ENCODE data around the gene CHRD. TPM values are rescaled to one million over a fixed set of nuclear protein-coding genes. Genes with fewer than 3 reads are reported as not detected.

CHRD gene
- total and polyA plus RNA-seq, 9 of the 15 experiments (the other 6 are each of a cell fraction or from before 2014, with no cell fraction given), result 0.11 to 1.3 (median 0.59) TPM; not detected in 3

- TF ChIP-seq FUS (optimal IDR thresholded peaks at IDR 0.05; ENCODE audit: low read depth, low read length), result no peak
- TF ChIP-seq ARID2 (IDR thresholded peaks at IDR 0.05), result no peak
- no peak for TF ChIP-seq PTTG1 (tag; IDR thresholded peaks at IDR 0.05; ENCODE audit: low read depth)
- no peak for TF ChIP-seq MITF (IDR thresholded peaks at IDR 0.05)
- peak; percentile 34; the same call in 1 of the 2 replicates for TF ChIP-seq CC2D1A (IDR thresholded peaks at IDR 0.05)
- TF ChIP-seq, protein P1, sequence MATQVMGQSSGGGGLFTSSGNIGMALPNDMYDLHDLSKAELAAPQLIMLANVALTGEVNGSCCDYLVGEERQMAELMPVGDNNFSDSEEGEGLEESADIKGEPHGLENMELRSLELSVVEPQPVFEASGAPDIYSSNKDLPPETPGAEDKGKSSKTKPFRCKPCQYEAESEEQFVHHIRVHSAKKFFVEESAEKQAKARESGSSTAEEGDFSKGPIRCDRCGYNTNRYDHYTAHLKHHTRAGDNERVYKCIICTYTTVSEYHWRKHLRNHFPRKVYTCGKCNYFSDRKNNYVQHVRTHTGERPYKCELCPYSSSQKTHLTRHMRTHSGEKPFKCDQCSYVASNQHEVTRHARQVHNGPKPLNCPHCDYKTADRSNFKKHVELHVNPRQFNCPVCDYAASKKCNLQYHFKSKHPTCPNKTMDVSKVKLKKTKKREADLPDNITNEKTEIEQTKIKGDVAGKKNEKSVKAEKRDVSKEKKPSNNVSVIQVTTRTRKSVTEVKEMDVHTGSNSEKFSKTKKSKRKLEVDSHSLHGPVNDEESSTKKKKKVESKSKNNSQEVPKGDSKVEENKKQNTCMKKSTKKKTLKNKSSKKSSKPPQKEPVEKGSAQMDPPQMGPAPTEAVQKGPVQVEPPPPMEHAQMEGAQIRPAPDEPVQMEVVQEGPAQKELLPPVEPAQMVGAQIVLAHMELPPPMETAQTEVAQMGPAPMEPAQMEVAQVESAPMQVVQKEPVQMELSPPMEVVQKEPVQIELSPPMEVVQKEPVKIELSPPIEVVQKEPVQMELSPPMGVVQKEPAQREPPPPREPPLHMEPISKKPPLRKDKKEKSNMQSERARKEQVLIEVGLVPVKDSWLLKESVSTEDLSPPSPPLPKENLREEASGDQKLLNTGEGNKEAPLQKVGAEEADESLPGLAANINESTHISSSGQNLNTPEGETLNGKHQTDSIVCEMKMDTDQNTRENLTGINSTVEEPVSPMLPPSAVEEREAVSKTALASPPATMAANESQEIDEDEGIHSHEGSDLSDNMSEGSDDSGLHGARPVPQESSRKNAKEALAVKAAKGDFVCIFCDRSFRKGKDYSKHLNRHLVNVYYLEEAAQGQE (IDR thresholded peaks at IDR 0.05; ENCODE audit: borderline replicate concordance), result peak; percentile 81
- TF ChIP-seq, protein P1 (CRISPR knock-in tag; IDR thresholded peaks at IDR 0.05; ENCODE audit: low read depth), result no peak
- no peak for TF ChIP-seq CHD4 (IDR thresholded peaks at IDR 0.05; ENCODE audit: insufficient read depth, insufficient replicate concordance, low read depth, low read length, poor library complexity, severe bottlenecking)
- no peak for TF ChIP-seq NFIX (CRISPR knock-in tag; IDR thresholded peaks at IDR 0.05; ENCODE audit: low read depth)
- TF ChIP-seq USF1 (CRISPR knock-in tag; IDR thresholded peaks at IDR 0.05), result peak; percentile 65
- no peak for TF ChIP-seq KLF6 (CRISPR knock-in tag; IDR thresholded peaks at IDR 0.05; ENCODE audit: borderline replicate concordance)
- TF ChIP-seq EP300 (IDR thresholded peaks at IDR 0.05; ENCODE audit: low read length), result no peak
- TF ChIP-seq ZNF3 (CRISPR knock-in tag; IDR thresholded peaks at IDR 0.05), result no peak
- no peak for TF ChIP-seq RBM34 (IDR thresholded peaks at IDR 0.05; ENCODE audit: borderline replicate concordance, insufficient read depth, low read length)
- 0 out of 4 replicates have a peak, but pooled peaks of 1 of the 2 experiments have one; percentile 29 for TF ChIP-seq TEAD1 (CRISPR knock-in tag; IDR thresholded peaks at IDR 0.05)
- no peak for TF ChIP-seq ZC3H11A (IDR thresholded peaks at IDR 0.05; ENCODE audit: low read depth, low read length)
- no peak for TF ChIP-seq DNMT1 (IDR thresholded peaks at IDR 0.05)
- no peak for TF ChIP-seq SNIP1 (IDR thresholded peaks at IDR 0.05; ENCODE audit: low read depth)
- no peak for TF ChIP-seq MCM7 (IDR thresholded peaks at IDR 0.05)
These were observed 37.9 kb downstream of the CHRD start (continued) for GRCh38 chr3:184417619-184418327.

Data from K562 (cell line).